ENCODE results near the gene PCDHAC2.

PCDHAC2 gene, protein sequence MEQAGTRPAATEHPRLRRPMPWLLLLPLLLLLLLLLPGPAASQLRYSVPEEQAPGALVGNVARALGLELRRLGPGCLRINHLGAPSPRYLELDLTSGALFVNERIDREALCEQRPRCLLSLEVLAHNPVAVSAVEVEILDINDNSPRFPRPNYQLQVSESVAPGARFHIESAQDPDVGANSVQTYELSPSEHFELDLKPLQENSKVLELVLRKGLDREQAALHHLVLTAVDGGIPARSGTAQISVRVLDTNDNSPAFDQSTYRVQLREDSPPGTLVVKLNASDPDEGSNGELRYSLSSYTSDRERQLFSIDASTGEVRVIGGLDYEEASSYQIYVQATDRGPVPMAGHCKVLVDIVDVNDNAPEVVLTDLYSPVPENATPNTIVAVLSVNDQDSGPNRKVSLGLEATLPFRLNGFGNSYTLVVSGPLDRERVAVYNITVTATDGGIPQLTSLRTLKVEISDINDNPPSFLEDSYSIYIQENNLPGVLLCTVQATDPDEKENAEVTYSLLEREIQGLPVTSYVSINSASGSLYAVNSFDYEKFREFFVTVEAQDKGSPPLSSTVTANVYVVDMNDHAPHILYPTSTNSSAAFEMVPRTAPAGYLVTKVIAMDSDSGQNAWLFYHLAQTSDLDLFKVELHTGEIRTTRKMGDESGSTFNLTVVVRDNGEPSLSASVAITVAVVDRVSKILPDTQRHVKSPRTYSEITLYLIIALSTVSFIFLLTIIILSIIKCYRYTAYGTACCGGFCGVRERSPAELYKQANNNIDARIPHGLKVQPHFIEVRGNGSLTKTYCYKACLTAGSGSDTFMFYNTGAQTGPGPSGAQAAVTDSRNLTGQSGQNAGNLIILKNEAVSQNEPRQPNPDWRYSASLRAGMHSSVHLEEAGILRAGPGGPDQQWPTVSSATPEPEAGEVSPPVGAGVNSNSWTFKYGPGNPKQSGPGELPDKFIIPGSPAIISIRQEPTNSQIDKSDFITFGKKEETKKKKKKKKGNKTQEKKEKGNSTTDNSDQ

DNA sequence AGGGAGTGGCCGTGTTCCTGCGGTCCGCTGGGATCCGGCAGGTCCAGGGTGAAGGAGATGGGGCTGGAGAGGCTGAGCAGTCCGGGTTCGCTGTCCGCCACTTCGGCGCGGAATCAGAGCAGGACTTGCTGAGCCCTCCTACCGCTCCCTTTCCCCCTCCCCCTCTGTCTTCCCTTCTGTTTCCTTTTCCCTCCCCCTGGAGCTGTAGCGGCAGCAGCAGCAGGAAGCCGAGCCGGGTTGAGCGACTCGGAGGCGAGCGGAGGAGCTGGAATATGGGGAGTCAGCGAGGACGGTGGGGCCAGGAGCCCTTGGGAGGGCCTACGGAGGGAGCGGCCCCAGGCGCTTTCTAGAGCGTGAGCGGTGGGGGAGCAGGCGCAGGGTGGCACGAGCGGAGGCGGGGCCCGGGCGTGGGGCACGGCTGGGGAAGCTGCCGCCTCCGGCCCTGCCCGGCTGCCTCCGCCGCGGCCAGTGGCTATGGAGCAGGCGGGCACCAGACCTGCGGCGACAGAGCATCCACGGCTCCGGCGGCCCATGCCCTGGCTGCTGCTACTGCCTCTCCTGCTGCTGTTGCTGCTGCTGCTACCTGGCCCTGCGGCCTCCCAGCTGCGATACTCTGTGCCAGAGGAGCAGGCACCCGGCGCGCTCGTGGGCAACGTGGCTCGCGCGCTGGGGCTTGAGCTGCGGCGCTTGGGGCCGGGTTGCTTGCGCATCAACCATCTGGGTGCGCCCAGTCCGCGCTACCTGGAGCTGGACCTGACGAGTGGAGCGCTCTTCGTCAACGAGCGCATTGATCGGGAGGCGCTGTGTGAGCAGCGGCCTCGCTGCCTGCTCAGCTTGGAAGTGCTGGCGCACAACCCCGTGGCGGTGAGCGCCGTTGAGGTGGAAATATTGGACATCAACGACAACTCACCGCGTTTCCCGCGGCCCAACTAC is at the start of gene PCDHAC2:
TSS of gene PCDHAC2 (plus strand) at position 184 of the 933 bp plus-strand sequence. CDS start at position 475, 291 bp downstream.
- no peak for DNase-seq (ENCODE audit: low read depth, low spot score)

DNA sequence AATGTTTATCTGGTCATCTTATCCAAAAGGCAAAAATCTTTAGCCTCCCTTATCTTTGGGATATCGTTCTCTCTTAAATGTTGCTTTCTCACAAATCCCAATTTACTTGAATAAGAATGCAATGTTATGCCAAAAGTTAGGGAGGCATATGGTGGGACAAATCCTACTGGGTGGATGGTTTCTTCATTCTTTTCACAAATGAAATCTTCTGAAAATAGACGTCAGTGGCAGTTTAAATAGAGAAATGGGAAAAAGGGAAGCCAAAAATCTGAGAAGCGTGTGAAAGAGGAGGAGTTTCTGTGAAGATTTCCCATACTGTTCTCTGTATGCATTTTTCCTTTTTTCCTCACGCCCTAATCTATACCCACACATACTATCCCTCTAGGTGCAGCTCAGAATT is 42.7 kb upstream of the PCDHAC2 start:
- no peak for DNase-seq (ENCODE audit: low read depth, low spot score)

DNA sequence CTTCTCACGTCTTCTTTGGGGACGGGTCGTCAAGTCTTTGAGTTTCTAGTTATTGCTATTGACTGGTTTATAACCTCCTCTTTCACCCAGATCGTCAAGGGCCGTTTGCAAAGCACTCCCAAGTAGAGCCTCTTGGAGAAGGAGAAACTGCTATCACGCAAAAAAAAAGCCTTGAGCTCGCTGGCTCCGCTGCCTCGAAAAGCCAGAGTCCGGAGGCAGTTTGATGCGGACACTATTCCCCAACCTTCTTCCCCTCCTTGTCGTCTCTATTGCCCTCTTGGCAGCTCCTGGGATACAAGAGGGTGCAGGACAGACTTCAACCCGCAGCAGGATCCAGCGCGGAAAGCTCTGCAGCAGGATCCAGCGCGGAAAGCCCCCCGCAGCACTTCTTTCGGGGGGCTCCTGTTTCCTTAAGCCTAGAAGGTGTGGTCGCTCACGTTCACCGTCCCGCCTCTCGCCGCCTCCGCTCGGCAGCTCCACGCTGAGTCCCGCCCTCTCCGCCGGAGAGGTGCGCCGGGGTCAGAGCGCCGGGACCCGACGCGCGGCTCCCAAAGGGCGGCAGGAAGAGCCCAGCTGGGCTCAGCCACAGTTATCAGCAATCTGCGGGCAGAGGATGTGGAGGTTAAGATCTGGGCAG is 40.4 kb upstream of the PCDHAC2 start, which contains the start of gene PCDHAC1:
TSS of gene PCDHAC1 (plus strand) at position 494 of the 637 bp plus-strand sequence. CDS start 594 bp downstream, outside the sequence.
- DNase-seq (ENCODE audit: low read depth, low spot score), result no peak

- no peak for DNase-seq (ENCODE audit: low read depth, low spot score)
Measured at GRCh38 chr5:140926443-140927227, 39.6 kb upstream of the PCDHAC2 start.

GRCh38 chr5:140927228-140927573 is 39.1 kb upstream of the PCDHAC2 start:
- no peak for DNase-seq (ENCODE audit: low read depth, low spot score)

GRCh38 chr5:140934964-140935606 is 31.2 kb upstream of the PCDHAC2 start:
- no peak for DNase-seq (ENCODE audit: low read depth, low spot score)

GRCh38 chr5:140946578-140946977 is 19.7 kb upstream of the PCDHAC2 start:
- no peak for DNase-seq (ENCODE audit: low read depth, low spot score)

GRCh38 chr5:140951636-140952035 is 14.6 kb upstream of the PCDHAC2 start:
- no peak for DNase-seq (ENCODE audit: low read depth, low spot score)

- no peak for DNase-seq (ENCODE audit: low read depth, low spot score)
Measured at GRCh38 chr5:140953234-140953633, 13.0 kb upstream of the PCDHAC2 start.

DNA sequence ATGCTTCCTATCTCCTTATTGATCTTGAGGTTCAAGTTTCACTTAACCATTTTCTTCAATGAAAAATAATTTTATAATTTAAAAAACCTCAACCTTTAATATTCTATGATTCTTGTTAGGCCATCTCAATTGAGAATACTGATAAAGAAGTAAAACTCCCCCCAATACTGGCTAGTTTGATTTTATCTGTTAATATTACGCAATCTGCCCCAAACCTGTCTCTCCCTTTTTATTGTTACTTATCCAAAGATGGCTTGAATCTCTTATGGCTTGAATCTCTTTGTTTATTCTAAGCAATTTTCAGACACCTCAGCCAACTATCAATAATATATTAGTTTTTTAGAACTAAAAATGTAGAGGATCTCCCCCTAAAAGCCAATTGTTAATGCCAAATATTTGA is 4.1 kb upstream of the PCDHAC2 start:
- no peak for DNase-seq (ENCODE audit: low read depth, low spot score)

DNA sequence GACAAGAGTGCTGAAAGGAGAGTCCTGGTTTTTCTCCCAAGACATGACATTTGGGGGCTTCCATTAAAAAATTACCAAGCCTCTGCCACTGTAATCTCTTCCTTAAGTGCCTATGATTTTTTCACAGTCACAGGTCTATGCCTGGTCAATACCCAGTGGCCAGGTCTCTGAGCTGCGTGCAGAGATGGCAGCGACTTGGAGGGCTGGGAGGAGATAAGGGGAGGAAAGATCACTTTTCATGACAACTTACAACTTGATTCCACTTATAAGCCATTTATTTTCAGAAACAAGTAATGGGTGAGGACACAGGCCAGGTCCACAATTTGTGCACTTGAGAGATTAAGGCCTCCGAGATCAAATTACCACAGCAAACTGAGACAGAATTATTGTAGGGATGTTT is 1.9 kb upstream of the PCDHAC2 start:
- no peak for DNase-seq (ENCODE audit: low read depth, low spot score)

- DNase-seq (ENCODE audit: low read depth, low spot score), result no peak
Measured at GRCh38 chr5:140965905-140966292, 377 bp upstream of the PCDHAC2 start.

DNA sequence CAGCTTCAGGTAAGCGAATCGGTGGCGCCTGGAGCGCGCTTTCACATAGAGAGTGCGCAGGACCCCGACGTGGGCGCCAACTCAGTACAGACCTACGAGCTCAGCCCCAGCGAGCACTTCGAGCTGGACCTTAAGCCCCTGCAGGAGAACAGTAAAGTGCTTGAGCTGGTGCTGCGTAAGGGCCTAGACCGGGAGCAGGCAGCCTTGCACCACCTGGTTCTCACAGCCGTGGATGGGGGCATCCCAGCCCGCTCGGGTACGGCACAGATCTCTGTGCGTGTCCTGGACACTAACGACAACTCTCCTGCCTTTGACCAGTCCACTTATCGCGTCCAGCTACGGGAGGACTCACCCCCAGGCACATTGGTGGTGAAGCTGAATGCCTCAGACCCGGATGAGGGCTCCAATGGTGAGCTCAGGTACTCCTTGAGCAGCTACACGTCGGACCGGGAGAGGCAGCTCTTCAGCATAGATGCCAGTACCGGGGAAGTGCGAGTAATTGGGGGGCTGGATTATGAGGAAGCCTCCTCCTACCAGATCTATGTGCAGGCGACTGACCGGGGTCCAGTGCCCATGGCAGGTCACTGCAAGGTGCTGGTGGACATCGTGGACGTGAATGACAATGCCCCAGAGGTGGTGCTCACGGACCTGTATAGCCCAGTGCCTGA is 1.1 kb downstream of the PCDHAC2 start:
- no peak for DNase-seq (ENCODE audit: low read depth, low spot score)

DNA sequence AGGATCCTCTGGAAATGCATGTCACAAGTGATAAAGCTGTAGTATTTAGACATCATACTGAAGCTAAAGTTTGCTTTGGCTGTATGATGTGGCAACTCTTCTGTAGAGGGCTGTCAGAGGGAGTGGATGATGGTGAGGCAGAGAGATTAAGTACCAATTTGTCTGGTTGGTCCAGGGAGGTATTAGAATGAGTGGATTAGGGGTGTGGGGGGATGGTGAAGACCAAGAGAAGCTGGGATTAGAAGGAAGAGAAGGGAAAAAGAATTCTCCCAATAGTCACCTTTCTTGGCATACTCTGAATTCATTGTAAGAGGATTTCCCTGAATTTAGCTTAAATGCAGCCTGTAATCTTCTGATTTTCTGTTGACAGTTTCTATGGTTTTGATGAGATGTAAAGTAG is 3.6 kb downstream of the PCDHAC2 start:
- no peak for DNase-seq (ENCODE audit: low read depth, low spot score)

GRCh38 chr5:140973550-140973949 is 7.3 kb downstream of the PCDHAC2 start:
- no peak for DNase-seq (ENCODE audit: low read depth, low spot score)

GRCh38 chr5:140977003-140977402 is 10.7 kb downstream of the PCDHAC2 start:
- DNase-seq (ENCODE audit: low read depth, low spot score), result no peak

- DNase-seq (ENCODE audit: low read depth, low spot score), result no peak
Measured at GRCh38 chr5:140978260-140978659, 12.0 kb downstream of the PCDHAC2 start.

DNA sequence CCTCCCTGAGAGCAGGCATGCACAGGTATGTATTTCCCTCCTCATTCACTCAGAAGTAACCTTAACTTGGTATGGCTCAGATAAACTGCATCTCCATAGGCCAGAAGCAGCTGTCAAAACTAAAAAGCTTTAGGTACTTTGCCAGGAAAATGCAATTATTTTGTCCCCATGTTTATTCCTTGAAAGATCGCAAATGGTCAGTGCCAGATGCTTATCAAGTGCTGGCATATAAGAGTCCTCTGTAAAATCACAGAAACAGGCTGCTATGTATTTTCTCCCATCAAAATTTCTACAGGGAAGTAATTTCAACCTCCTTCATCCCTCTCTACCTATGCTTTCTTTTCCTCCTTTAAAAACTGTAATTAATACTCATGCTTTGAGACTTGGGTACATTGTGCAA is 12.7 kb downstream of the PCDHAC2 start:
- no peak for DNase-seq (ENCODE audit: low read depth, low spot score)
